Measurements from ENCODE around the gene CDK15.

CDK15 gene

DNA sequence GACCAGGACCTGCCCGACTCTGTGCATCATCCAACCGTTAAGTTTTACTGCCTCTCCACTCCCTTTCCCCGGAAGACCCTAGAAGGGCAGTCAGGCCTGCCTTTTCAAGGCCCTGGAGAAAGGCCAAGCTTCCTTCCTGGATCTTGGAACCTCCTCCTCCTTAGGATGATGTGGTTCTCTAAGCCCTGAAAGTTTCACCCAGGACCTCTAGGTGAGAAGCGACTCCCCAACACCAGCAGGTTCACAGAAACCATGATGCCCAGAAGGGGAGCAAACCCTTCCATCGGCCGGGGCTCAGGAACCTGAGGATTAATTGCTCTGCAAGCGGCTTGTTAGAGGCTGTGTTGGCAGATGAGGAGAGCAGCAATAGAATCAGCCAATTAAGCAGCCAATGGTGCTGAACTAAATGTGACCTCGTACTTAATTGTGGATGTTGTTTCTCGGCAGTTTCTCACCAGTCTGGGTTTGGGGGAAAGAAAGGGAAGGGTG is 133.2 kb downstream of the CDK15 start:
- TF ChIP-seq EGR1 (IDR thresholded peaks at IDR 0.05) (no peak), NFIC (IDR thresholded peaks at IDR 0.05) (peak; percentile 63), TCF12 (IDR thresholded peaks at IDR 0.05; ENCODE audit: low read depth) (peak; percentile 40; the same call in 1 of the 2 replicates), CREB1 (IDR thresholded peaks at IDR 0.05; ENCODE audit: low read depth) (no peak)

- TF ChIP-seq TCF12 (IDR thresholded peaks at IDR 0.05; ENCODE audit: low read depth) (no peak), ZBTB7A (IDR thresholded peaks at IDR 0.05; ENCODE audit: low read depth) (no peak), USF1 (IDR thresholded peaks at IDR 0.05) (no peak), NFIC (IDR thresholded peaks at IDR 0.05) (no peak), EGR1 (IDR thresholded peaks at IDR 0.05) (no peak), YY1 (IDR thresholded peaks at IDR 0.05; ENCODE audit: low read depth) (no peak), EP300 (IDR thresholded peaks at IDR 0.05; ENCODE audit: borderline replicate concordance) (no peak), TAF1 (IDR thresholded peaks at IDR 0.05; ENCODE audit: low read depth) (no peak), TEAD4 (IDR thresholded peaks at IDR 0.05) (no peak)
- TF ChIP-seq, protein P1, sequence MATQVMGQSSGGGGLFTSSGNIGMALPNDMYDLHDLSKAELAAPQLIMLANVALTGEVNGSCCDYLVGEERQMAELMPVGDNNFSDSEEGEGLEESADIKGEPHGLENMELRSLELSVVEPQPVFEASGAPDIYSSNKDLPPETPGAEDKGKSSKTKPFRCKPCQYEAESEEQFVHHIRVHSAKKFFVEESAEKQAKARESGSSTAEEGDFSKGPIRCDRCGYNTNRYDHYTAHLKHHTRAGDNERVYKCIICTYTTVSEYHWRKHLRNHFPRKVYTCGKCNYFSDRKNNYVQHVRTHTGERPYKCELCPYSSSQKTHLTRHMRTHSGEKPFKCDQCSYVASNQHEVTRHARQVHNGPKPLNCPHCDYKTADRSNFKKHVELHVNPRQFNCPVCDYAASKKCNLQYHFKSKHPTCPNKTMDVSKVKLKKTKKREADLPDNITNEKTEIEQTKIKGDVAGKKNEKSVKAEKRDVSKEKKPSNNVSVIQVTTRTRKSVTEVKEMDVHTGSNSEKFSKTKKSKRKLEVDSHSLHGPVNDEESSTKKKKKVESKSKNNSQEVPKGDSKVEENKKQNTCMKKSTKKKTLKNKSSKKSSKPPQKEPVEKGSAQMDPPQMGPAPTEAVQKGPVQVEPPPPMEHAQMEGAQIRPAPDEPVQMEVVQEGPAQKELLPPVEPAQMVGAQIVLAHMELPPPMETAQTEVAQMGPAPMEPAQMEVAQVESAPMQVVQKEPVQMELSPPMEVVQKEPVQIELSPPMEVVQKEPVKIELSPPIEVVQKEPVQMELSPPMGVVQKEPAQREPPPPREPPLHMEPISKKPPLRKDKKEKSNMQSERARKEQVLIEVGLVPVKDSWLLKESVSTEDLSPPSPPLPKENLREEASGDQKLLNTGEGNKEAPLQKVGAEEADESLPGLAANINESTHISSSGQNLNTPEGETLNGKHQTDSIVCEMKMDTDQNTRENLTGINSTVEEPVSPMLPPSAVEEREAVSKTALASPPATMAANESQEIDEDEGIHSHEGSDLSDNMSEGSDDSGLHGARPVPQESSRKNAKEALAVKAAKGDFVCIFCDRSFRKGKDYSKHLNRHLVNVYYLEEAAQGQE (IDR thresholded peaks at IDR 0.05; ENCODE audit: low read depth): no peak
Observed at GRCh38 chr2:201942531-201942930, 136.2 kb downstream of the CDK15 start.
